Tibial nerve (tissue), 4 donors: Measurements from ENCODE around the gene AFAP1. TPM values are rescaled to one million over a fixed set of nuclear protein-coding genes. Genes with fewer than 3 reads are reported as not detected.

Experiments
- DNase-seq, 2 donors: peaks; one replicate each; pipeline ENCODE4 v3.0.0-alpha.2; 2019; ENCODE audit warnings: low spot score in 2 of 2
- H3K27ac ChIP-seq, 4 donors: fragments of 200-600 bp; sonication (generic) in 3 of 4; one replicate each; pipeline ENCODE4 v1.5.1; 2017 to 2019; ENCODE audit warnings: mild to moderate bottlenecking in 1 of 4
- H3K27me3 ChIP-seq, 2 donors: fragments of 200-600 bp; sonication (generic) in 1 of 2; one replicate each; pipeline versions ENCODE4 v1.5.1 to v1.6.0; 2017 to 2019
- H3K36me3 ChIP-seq, 3 donors: fragments of 200-600 bp; sonication (generic); one replicate each; pipeline ENCODE4 v1.5.1; 2018 to 2019
- H3K4me1 ChIP-seq, 4 donors: fragments of 200-600 bp; sonication (generic) in 3 of 4; one replicate each; pipeline ENCODE4 v1.5.1; 2017 to 2019
- H3K4me3 ChIP-seq, 4 donors: fragments of 200-600 bp; sonication (generic) in 3 of 4; one replicate each; pipeline ENCODE4 v1.5.1; 2017 to 2019; ENCODE audit warnings: mild to moderate bottlenecking in 1 of 4, moderate library complexity in 1 of 4
- H3K9me3 ChIP-seq, 4 donors: fragments of 200-600 bp; sonication (generic) in 3 of 4; one replicate each; pipeline ENCODE4 v1.5.1; 2017 to 2019
- EP300 ChIP-seq, 2 donors: sonication (generic); formaldehyde crosslinking; IDR thresholded peaks; one replicate each; pipeline ENCODE4 v1.6.1; 2017; ENCODE audit warnings: antibody characterized with exemption in 2 of 2, mild to moderate bottlenecking in 1 of 2
- POLR2A ChIP-seq, 2 donors: fragments of 450-650 bp; IDR thresholded peaks; one replicate each; pipeline ENCODE4 v1.6.1; 2017; ENCODE audit warnings: antibody characterized with exemption in 2 of 2, mild to moderate bottlenecking in 2 of 2, moderate library complexity in 2 of 2
- WGBS, 2 donors: methylation state at CpG; one replicate each; pipeline ENCODE4 v1.1.5; 2018; 5-methylcytosine and 5-hydroxymethylcytosine counted together
- total RNA-seq, 4 donors: library from RNA; depleted of rRNA; stranded (reverse); fragments of >200 nt; gene quantifications; one replicate each; pipeline ENCODE4 v1.1.0, GENCODE V29; 2016
- TF ChIP-seq, protein P1 (sequence below), 5 experiments: fragments of 200-600 bp in 3 of 5; fragments of 450-650 bp in 2 of 5; sonication (generic) in 3 of 5; IDR thresholded peaks; one replicate each; pipeline ENCODE4 v1.5.1; 2016 to 2019; ENCODE audit warnings: antibody characterized with exemption in 5 of 5, mild to moderate bottlenecking in 3 of 5, moderate library complexity in 2 of 5

AFAP1 gene
- total RNA-seq, 4 donors from 2014 or later = 23.2 to 34.9 (median 32.1) TPM

DNA sequence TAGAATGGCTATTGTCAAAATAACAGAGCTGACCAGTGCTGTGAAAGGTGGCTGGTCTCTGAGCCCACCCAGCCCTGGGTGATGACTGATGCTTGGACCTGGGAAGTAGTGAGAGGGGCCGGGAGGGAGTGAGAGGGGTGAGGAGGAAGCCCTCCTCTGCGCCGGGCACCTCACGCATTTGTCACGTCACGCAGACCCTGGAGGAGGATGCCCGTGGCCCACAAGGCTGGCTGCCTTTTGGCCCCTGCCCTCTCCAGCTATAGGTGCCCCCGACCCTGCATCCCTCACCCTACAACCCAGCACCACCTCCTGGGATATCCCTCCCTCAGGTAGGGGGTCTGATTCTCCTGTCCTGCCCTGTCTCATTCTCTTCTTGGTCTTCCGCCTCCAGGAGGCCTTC is 207.4 kb downstream of the AFAP1 start:
- Histone ChIP-seq H3K36me3 (peaks cover 0 to 80% (median 0%) of the 10 kb centered on the region in 3 donors), H3K27ac (no peak overlapping the region), H3K27me3 (no peaks in the 10 kb centered on the region), H3K4me1 (no peaks in the 10 kb centered on the region), H3K4me3 (no peak overlapping the region), H3K9me3 (no peaks in the 10 kb centered on the region)
- no peak for DNase-seq
- TF ChIP-seq EP300 (IDR thresholded peaks at IDR 0.05) (no peak), POLR2A (IDR thresholded peaks at IDR 0.05) (no peak)
- TF ChIP-seq, protein P1, sequence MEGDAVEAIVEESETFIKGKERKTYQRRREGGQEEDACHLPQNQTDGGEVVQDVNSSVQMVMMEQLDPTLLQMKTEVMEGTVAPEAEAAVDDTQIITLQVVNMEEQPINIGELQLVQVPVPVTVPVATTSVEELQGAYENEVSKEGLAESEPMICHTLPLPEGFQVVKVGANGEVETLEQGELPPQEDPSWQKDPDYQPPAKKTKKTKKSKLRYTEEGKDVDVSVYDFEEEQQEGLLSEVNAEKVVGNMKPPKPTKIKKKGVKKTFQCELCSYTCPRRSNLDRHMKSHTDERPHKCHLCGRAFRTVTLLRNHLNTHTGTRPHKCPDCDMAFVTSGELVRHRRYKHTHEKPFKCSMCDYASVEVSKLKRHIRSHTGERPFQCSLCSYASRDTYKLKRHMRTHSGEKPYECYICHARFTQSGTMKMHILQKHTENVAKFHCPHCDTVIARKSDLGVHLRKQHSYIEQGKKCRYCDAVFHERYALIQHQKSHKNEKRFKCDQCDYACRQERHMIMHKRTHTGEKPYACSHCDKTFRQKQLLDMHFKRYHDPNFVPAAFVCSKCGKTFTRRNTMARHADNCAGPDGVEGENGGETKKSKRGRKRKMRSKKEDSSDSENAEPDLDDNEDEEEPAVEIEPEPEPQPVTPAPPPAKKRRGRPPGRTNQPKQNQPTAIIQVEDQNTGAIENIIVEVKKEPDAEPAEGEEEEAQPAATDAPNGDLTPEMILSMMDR (IDR thresholded peaks at IDR 0.05) = no peak
- 87 to 90% methylated on average over 9 of the region's 9 CpGs for WGBS, 2 donors

- no peak overlapping the region for H3K4me3 ChIP-seq
- 77 to 86% methylated on average over 4 of the region's 4 CpGs for WGBS, 2 donors
- H3K27me3 ChIP-seq = no peaks in the 10 kb centered on the region
Observed at GRCh38 chr4:7731437-7731836, 208.2 kb downstream of the AFAP1 start.

GRCh38 chr4:7727749-7728148 is 211.9 kb downstream of the AFAP1 start:
- TF ChIP-seq EP300 (IDR thresholded peaks at IDR 0.05) = no peak
- TF ChIP-seq, protein P1 (IDR thresholded peaks at IDR 0.05) = no peak
- no peak for TF ChIP-seq POLR2A (IDR thresholded peaks at IDR 0.05)
- Histone ChIP-seq H3K9me3 (no peaks in the 10 kb centered on the region), H3K27ac (no peak overlapping the region), H3K4me1 (no peaks in the 10 kb centered on the region), H3K4me3 (no peak overlapping the region), H3K36me3 (peaks cover 0 to 61% (median 0%) of the 10 kb centered on the region in 3 donors), H3K27me3 (no peaks in the 10 kb centered on the region)
- WGBS, 2 donors = 71% methylated on average over 1 of the region's 1 CpG; no CpG with 5 or more reads in 1 of the 2 donors
- DNase-seq = no peak

More at GRCh38 chr4:7731437-7731836, 208.2 kb downstream of the AFAP1 start:
- DNase-seq = no peak
- Histone ChIP-seq H3K36me3 (peaks cover 0 to 80% (median 0%) of the 10 kb centered on the region in 3 donors), H3K4me1 (no peaks in the 10 kb centered on the region), H3K9me3 (no peaks in the 10 kb centered on the region), H3K27ac (no peak overlapping the region)
- TF ChIP-seq POLR2A (IDR thresholded peaks at IDR 0.05) (no peak), EP300 (IDR thresholded peaks at IDR 0.05) (no peak)
- TF ChIP-seq, protein P1 (IDR thresholded peaks at IDR 0.05) = no peak

DNA sequence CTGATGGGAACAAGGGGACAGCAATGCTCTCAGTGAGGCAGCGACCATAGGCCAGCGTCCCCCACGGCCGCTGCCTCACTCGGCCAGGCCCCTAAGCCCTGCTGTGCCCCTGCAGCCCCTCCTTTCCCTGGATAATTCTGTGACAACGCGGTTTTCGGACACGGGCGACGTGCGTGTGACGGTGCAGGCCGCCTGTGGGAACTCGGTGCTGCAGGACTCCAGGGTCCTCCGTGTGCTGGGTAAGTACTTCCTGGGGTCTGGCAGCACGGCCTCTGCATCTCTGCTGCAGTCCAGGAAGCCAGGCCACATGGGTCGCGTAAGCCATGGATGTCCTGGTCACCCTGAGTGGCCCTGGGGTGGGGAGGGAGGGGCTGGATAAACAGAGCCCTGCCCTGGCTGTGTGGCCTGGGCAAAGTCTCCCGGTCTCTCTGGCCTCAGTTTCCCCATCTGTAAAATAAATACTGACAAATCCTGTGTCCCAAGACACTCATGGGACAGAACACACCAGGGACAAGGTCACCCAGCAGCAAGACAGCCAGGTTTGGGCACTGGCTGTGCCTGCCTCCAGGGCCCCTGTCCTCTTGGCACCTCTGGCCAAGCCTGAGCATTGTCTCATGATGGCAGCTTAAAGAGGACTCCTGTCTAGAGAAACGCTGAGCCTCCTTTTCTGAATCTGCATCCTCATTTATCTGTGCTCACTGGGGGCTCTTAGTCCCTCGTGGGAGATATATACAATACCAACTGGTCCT is 212.8 kb downstream of the AFAP1 start:
- Histone ChIP-seq H3K36me3 (peaks cover 0 to 54% (median 0%) of the 10 kb centered on the region in 3 donors), H3K27me3 (no peaks in the 10 kb centered on the region), H3K4me3 (no peak overlapping the region), H3K9me3 (no peaks in the 10 kb centered on the region), H3K27ac (no peak overlapping the region), H3K4me1 (no peaks in the 10 kb centered on the region)
- WGBS, 2 donors = 78 to 88% methylated on average over 18 to 22 of the region's 22 CpGs
- TF ChIP-seq, protein P1 (IDR thresholded peaks at IDR 0.05) = no peak
- TF ChIP-seq POLR2A (IDR thresholded peaks at IDR 0.05) = no peak
- no peak for DNase-seq

DNA sequence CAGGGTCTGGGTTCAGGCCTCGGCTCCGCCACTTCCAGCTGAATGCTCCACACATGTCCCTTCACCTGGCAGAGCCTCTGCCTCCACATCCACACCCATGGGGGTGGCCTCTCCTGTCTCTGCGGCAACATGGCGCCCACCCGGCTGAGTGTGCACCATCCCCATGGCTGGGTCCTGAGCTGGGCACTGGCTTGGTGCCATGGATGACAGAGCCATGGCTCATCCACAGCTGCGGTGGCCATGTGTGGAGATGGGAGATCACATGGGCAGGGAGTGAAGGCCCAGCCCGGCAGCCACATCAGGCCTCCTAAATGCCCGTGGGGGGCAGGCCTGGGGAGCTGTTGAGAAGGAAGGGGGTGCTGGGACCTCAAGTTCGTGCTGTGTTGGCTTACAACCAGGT is 213.7 kb downstream of the AFAP1 start:
- 67 to 92% methylated on average over 4 to 9 of the region's 9 CpGs for WGBS, 2 donors
- Histone ChIP-seq H3K27me3 (no peaks in the 10 kb centered on the region), H3K9me3 (no peaks in the 10 kb centered on the region), H3K4me3 (no peak overlapping the region), H3K4me1 (no peaks in the 10 kb centered on the region), H3K27ac (no peak overlapping the region), H3K36me3 (peaks cover 0 to 55% (median 0%) of the 10 kb centered on the region in 3 donors)
- TF ChIP-seq POLR2A (IDR thresholded peaks at IDR 0.05) = no peak
- TF ChIP-seq, protein P1 (IDR thresholded peaks at IDR 0.05) = no peak
- no peak for TF ChIP-seq EP300 (IDR thresholded peaks at IDR 0.05)
- DNase-seq = no peak
